Muscle layer of colon (tissue), 2 donors: ENCODE results near the gene CNDP2.

Experiments used
- H3K27ac ChIP-seq: one replicate; pipeline ENCODE4 v1.7.0; 2013; ENCODE audit warnings: low read depth, mild to moderate bottlenecking, low read length, moderate library complexity
- H3K27me3 ChIP-seq, 2 donors: one replicate each; pipeline ENCODE4 v1.7.0; 2013; ENCODE audit warnings: low read length in 2 of 2, mild to moderate bottlenecking in 2 of 2; ENCODE audit not compliant: insufficient read depth in 2 of 2, control insufficient read depth in 1 of 2
- H3K36me3 ChIP-seq: one replicate; pipeline ENCODE4 v1.7.0; 2013; ENCODE audit warnings: mild to moderate bottlenecking, low read length; ENCODE audit not compliant: insufficient read depth
- H3K4me1 ChIP-seq: one replicate; pipeline ENCODE4 v1.7.0; 2013; ENCODE audit warnings: mild to moderate bottlenecking, low read length; ENCODE audit not compliant: insufficient read depth
- H3K4me3 ChIP-seq, 2 donors: one replicate each; pipeline ENCODE4 v1.7.0; 2013; ENCODE audit warnings: low read length in 2 of 2, low read depth in 1 of 2, mild to moderate bottlenecking in 1 of 2, moderate library complexity in 1 of 2
- H3K9ac ChIP-seq: one replicate; pipeline ENCODE4 v1.7.0; 2013; ENCODE audit warnings: low read length
- H3K9me3 ChIP-seq: one replicate; pipeline ENCODE4 v1.7.0; 2013; ENCODE audit warnings: mild to moderate bottlenecking, low read length
- donor health status: abdominal sarcoma.
- donor health status: Adenocarcinoma of cecum.

Gene CNDP2

GRCh38 chr18:74531043-74531442, 34.9 kb downstream of the CNDP2 start:
- H3K4me1 ChIP-seq, result no peaks in the 10 kb centered on the region
- H3K36me3 ChIP-seq, result no peaks in the 10 kb centered on the region
- H3K27ac ChIP-seq, result no peak overlapping the region
- no peak overlapping the region for H3K4me3 ChIP-seq
- H3K9ac ChIP-seq, result no peak overlapping the region
- H3K27me3 ChIP-seq, result no peaks in the 10 kb centered on the region
- H3K9me3 ChIP-seq, result no peaks in the 10 kb centered on the region

GRCh38 chr18:74532511-74533025, 36.4 kb downstream of the CNDP2 start:
- H3K9ac ChIP-seq, result no peak overlapping the region
- H3K4me3 ChIP-seq, result no peak overlapping the region
- H3K27me3 ChIP-seq, result no peaks in the 10 kb centered on the region
- no peaks in the 10 kb centered on the region for H3K36me3 ChIP-seq
- H3K4me1 ChIP-seq, result no peaks in the 10 kb centered on the region
- H3K9me3 ChIP-seq, result no peaks in the 10 kb centered on the region
- no peak overlapping the region for H3K27ac ChIP-seq

GRCh38 chr18:74533666-74534065, 37.5 kb downstream of the CNDP2 start:
- Histone ChIP-seq H3K9me3 (no peaks in the 10 kb centered on the region), H3K9ac (no peak overlapping the region), H3K36me3 (no peaks in the 10 kb centered on the region), H3K27ac (no peak overlapping the region), H3K27me3 (no peaks in the 10 kb centered on the region), H3K4me3 (no peak overlapping the region), H3K4me1 (no peaks in the 10 kb centered on the region)

- Histone ChIP-seq H3K27ac (no peak within 1 kb of the TSS), H3K4me1 (no peaks in the 10 kb centered on the region), H3K9ac (no peak within 1 kb of the TSS), H3K9me3 (no peaks in the 10 kb centered on the region), H3K4me3 (no peak within 1 kb of the TSS), H3K27me3 (no peaks in the 10 kb centered on the region), H3K36me3 (no peaks in the 10 kb centered on the region)
Measured at GRCh38 chr18:74534150-74534969, 38.2 kb downstream of the CNDP2 start, which contains the start of gene CNDP1. CNDP1 (plus strand) TSS chr18:74534500; CDS start chr18:74534668, 168 bp downstream.

GRCh38 chr18:74534981-74535649, 39.0 kb downstream of the CNDP2 start:
- Histone ChIP-seq H3K9me3 (no peaks in the 10 kb centered on the region), H3K27ac (no peak overlapping the region), H3K9ac (no peak overlapping the region)

GRCh38 chr18:74539289-74539688, 43.1 kb downstream of the CNDP2 start:
- H3K9ac ChIP-seq, result no peak overlapping the region
- no peaks in the 10 kb centered on the region for H3K27me3 ChIP-seq
- H3K27ac ChIP-seq, result no peak overlapping the region
- H3K9me3 ChIP-seq, result no peaks in the 10 kb centered on the region
- H3K4me1 ChIP-seq, result no peaks in the 10 kb centered on the region
- no peaks in the 10 kb centered on the region for H3K36me3 ChIP-seq
- H3K4me3 ChIP-seq, result no peak overlapping the region

More at GRCh38 chr18:74534981-74535649, 39.0 kb downstream of the CNDP2 start:
- Histone ChIP-seq H3K27me3 (no peaks in the 10 kb centered on the region), H3K36me3 (no peaks in the 10 kb centered on the region), H3K4me3 (no peak overlapping the region), H3K4me1 (no peaks in the 10 kb centered on the region)

- Histone ChIP-seq H3K4me3 (no peak overlapping the region), H3K36me3 (no peaks in the 10 kb centered on the region), H3K9me3 (no peaks in the 10 kb centered on the region), H3K27ac (no peak overlapping the region), H3K9ac (no peak overlapping the region), H3K4me1 (no peaks in the 10 kb centered on the region), H3K27me3 (no peaks in the 10 kb centered on the region)
Measured at GRCh38 chr18:74540652-74541421, 44.7 kb downstream of the CNDP2 start.

GRCh38 chr18:74541703-74542555, 45.8 kb downstream of the CNDP2 start:
- H3K4me3 ChIP-seq, result no peak overlapping the region
- no peaks in the 10 kb centered on the region for H3K27me3 ChIP-seq
- no peaks in the 10 kb centered on the region for H3K36me3 ChIP-seq
- H3K4me1 ChIP-seq, result no peaks in the 10 kb centered on the region
- no peak overlapping the region for H3K27ac ChIP-seq
- H3K9ac ChIP-seq, result no peak overlapping the region
- H3K9me3 ChIP-seq, result no peaks in the 10 kb centered on the region

- Histone ChIP-seq H3K9ac (no peak overlapping the region), H3K4me3 (no peak overlapping the region), H3K27me3 (no peaks in the 10 kb centered on the region), H3K4me1 (no peaks in the 10 kb centered on the region), H3K27ac (no peak overlapping the region), H3K9me3 (peaks cover 4% of the 10 kb centered on the region), H3K36me3 (no peaks in the 10 kb centered on the region)
Measured at GRCh38 chr18:74544898-74545297, 48.7 kb downstream of the CNDP2 start.

- Histone ChIP-seq H3K9me3 (peaks cover 5% of the 10 kb centered on the region), H3K9ac (no peak overlapping the region), H3K27me3 (no peaks in the 10 kb centered on the region), H3K36me3 (no peaks in the 10 kb centered on the region), H3K4me1 (no peaks in the 10 kb centered on the region), H3K27ac (no peak overlapping the region), H3K4me3 (no peak overlapping the region)
Measured at GRCh38 chr18:74546007-74546406, 49.8 kb downstream of the CNDP2 start.
